GM18870 (cell line): ENCODE data around the gene NPHS1.
"Not testable (repeated sequence)": the region's sequence is repeated elsewhere in the genome, so short reads cannot be mapped to it uniquely, and the experiment has no call there.

Source experiments
- ATAC-seq: cut with Tn5 transposase; IDR thresholded peaks from one replicate; pipeline ENCODE4 v1.9.1; 2021; ENCODE audit warnings: moderate library complexity; ENCODE audit not compliant: unreplicated experiment

NPHS1 gene, protein sequence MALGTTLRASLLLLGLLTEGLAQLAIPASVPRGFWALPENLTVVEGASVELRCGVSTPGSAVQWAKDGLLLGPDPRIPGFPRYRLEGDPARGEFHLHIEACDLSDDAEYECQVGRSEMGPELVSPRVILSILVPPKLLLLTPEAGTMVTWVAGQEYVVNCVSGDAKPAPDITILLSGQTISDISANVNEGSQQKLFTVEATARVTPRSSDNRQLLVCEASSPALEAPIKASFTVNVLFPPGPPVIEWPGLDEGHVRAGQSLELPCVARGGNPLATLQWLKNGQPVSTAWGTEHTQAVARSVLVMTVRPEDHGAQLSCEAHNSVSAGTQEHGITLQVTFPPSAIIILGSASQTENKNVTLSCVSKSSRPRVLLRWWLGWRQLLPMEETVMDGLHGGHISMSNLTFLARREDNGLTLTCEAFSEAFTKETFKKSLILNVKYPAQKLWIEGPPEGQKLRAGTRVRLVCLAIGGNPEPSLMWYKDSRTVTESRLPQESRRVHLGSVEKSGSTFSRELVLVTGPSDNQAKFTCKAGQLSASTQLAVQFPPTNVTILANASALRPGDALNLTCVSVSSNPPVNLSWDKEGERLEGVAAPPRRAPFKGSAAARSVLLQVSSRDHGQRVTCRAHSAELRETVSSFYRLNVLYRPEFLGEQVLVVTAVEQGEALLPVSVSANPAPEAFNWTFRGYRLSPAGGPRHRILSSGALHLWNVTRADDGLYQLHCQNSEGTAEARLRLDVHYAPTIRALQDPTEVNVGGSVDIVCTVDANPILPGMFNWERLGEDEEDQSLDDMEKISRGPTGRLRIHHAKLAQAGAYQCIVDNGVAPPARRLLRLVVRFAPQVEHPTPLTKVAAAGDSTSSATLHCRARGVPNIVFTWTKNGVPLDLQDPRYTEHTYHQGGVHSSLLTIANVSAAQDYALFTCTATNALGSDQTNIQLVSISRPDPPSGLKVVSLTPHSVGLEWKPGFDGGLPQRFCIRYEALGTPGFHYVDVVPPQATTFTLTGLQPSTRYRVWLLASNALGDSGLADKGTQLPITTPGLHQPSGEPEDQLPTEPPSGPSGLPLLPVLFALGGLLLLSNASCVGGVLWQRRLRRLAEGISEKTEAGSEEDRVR (N-terminal part only)

DNA sequence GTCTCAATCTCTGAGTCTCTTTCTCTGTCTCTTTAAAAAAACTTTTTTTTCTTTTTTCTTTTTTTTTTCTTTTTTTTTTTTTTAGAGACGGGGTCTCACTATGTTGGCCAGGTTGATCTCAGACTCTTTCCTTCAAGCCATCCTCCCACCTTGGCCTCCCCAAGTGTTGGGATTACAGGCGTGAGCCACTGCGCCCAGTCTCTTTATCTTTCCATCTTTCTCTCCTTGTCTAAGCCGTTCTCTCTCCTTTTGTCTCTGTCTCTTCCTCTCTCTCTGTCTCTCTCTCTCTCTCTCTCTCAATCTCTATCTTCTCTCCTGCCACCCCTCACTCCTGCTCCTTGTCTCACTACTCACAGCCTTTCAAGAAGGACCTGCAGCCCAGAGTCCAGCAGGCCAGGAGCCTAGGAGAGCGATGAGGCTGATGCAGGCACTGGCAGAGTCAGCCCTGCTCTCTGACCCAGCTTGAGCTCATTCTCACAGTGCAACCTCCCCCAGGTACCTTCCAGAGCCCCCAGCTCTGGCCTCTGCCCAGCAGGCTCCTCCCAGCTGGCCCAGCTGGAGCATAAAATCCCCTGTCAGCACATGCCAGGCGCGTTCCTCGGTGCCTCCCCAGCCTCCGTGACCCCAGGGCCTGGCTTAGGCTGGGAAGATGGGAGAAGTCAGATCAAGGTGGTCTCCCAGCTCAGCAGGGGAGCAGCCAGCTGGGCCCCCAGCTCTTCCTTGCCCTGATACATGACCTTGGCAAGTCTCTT is at the start of gene NPHS1:
TSS of gene NPHS1 (minus strand) at position 476 of the 752 bp plus-strand sequence. CDS start 667 bp downstream, outside the sequence.
- no peak for ATAC-seq

DNA sequence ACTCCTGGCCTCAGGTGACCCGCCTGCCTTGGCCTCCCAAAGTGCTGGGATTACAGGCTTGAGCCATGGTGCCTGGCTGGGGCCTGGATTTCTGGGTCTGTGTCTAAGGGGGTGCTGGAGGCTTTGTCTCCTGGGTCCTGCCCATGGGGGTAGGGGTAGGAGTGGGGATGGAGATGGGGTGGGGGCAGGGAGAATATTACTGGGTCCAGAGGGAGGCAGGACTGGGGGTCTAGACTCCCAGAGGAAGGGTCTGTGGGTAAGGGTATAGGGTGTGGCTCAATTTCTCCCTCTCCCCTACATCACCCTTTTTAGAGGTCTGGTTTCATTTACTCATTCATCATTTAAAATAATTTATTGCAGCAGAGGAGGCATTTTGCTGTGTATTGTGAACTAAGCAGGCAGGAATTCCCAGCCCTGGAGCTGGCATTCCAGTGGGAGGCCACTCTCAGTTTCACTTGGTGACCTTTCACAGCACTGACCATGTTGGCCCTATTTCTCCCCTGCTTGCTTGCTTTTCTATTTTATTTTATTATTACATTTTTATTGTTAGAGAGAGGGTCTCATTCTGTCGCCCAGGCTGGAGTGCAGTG is 48.8 kb upstream of the NPHS1 start:
- ATAC-seq: no peak

DNA sequence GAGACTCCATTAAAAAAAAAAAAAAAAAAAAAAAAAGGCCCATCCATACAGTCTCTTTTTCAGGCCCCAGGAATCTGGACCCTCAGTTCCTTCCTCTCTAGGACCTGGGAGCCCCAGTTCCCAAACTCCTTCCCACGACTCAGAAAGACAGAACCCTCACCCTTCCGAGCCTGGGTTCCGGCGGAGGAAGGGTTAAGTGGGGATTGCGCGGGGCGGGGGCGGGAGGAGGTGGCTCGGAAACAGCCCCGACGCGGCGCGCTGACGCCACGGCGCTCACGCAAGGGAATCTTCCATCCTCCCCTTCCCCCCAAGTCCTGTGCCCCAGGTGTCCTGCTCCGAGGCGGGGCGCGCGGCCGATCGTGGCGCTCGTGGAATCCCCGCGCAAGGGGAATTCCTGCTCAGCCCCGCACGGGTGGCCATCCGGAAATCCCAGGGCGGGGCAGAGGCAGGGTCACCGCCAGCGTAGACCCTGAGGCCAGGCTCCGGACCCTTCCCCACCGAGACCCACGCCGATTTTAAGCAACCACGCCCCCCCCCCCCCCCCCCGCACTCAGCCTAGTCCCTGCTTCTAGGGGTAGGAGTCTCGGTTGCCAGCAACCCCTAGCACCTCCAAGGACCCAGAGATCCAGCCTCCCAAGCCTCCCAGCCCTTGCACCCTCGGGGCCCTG is 47.4 kb upstream of the NPHS1 start:
- ATAC-seq: no peak

DNA sequence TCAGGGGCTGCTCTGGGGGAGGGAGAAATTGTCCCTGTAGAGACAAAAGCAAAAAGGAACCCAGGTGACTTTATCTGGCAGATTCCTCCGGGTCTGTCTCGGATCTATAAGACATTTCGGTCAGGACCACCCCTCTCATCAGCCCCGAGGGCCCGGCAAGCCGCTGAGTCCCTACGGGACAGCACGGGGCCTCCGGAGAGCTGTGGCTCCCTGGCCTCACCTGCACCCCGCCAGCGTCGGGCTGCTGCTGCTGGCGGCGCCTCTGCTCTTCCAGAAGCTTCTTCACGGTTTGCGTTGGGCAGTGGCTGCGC is 46.1 kb upstream of the NPHS1 start:
- no peak for ATAC-seq

DNA sequence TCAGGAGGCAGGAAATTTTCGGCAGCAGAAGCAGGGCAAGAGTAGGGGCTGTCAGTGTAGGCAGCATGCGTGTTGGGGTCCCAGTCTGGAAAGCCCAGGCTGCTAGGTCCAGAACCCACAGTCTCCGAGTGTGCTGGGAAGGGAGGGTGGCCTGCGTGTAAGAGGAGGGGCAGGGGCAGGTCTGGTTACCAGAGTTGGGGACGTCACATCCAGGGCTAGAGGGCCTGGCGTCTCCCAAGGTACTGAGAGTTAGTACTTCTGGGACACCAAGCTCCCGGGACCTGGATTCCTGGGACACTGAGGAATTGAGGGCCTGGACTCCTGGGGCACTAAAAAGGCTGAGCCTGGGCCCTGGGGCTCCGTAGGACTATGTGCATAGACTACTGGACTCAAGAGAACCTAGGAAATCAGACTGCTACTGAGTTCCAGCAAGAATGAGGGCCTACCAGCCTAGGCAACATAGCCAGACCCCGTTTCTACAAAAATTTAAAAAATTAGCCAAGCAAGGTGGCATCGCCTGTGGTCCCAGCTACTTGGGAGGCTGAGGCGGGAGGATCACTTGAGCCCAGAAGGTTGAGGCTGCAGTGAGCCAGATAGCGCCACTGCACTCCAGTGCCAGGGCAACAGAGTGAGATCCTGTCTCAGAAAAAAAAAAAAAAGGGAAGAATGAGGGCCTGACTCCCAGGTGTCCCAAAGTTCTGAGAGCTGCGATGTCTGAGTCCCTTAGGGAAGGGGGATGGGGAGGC is 45.6 kb upstream of the NPHS1 start:
- ATAC-seq: no peak

DNA sequence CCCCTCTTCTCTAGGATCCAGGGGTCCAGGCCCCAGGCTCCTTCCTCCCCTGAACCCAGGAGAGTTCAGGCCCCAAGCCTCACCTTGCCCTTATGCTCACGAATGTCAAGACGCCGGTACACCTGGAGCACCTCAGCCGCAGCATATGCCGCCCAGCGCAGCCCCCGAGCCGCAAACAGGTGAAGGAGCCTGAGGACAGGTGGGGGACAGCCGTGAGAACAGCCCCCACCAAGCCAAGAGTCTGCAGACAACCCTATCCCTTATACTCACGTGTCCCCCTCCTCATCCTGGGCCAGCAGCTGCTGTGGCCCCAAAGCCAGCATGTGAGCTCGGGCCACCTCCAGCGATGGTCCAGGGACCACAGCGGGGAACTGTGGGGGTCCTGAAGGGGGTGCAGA is 44.3 kb upstream of the NPHS1 start:
- no peak for ATAC-seq

DNA sequence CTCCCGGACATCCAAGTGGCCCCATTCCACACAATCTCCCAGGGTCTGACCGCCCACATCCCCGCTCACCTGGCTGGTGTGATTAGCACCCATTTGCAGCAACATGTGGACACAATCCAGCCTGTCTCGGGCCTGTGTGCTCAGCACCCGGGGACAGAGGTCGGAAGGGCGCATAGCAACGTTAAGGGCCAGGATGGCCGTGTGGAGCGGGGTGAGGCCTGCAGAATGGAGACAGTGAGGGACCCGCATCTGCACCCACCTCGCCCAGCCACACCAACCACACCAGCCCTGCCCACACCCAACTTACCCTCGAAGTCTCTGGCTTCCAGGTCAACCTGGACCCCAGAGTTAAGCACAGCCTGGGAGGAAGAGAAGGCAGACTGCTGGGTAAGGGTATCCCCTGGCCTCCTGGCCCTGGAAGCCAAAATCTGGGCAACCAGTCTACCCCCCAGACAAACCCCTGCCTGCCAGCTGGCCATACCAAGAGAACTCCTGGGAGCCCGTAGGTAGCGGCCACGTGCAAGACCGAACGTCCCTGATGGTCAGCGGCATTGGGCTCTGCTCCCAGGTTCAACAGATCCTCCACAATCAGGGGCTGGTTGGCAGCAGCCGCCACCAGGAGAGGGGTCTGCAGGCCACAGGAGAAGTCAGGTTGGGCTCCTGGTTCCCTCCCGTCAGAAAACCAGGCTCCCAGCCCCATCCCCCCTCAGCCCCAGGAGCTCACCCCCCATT is 43.8 kb upstream of the NPHS1 start:
- no peak for ATAC-seq

DNA sequence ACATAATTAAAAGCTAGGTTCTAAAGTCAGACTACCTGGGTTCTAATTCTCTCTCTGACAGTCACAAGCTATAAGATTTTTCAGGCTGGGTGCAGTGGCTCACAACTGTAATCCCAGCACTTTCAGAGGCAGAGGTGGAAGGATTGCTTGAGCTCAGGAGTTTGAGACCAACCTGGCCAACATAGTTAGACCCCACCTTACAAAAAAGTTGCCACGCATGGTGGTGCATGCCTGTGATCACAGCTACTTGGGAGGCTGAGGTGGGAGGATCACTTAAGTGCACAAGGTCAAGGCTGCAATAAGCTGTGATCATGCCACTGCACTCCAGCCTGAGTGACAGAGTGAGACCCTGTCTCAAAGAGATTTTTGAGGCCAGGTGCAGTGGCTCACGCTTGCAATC is 42.0 kb upstream of the NPHS1 start:
- ATAC-seq: no peak

DNA sequence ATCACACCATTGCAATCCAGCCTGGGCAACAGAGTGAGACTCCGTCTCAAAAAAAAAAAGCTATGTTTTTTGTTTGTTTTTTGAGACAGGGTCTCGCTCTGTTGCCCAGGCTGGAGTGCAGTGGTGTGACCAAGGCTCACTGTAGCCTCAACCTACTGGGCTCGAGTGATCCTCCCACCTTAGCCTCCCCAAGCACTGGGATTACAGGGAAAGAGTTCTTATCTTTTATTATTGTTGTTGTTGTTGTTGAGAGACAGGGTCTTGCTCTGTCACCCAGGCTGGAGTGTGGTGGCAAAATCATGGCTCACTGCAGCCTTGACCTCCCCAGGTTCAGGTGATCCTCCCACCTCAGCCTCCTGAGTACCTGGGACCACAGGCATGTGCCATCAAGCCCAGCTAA is 39.5 kb upstream of the NPHS1 start:
- ATAC-seq: not testable (repeated sequence)

DNA sequence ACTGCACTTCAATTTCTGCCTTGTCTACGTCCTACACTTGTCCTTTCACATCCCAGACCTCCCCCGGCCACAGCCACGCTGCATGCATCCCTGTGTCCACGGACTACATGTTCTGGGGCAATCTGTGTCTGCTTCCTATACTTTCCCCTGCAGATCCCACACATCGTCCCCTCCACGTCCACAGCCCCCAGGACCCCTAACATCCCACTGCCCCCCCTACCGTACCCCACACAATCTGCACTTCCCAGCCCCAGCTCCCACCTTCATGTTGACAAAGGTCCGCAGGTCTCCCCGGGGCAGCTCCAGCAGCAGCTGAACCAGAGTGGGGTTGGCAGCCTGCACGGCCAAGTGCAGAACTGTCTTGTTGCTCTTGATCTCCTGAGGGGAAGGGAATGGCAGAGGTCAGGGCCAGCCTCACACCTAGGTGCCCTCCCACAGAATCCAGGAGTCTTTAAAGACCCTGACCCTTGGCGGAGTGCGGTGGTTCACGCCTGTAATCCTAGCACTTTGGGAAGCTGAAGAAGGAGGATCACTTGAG is 37.9 kb upstream of the NPHS1 start:
- ATAC-seq: no peak

DNA sequence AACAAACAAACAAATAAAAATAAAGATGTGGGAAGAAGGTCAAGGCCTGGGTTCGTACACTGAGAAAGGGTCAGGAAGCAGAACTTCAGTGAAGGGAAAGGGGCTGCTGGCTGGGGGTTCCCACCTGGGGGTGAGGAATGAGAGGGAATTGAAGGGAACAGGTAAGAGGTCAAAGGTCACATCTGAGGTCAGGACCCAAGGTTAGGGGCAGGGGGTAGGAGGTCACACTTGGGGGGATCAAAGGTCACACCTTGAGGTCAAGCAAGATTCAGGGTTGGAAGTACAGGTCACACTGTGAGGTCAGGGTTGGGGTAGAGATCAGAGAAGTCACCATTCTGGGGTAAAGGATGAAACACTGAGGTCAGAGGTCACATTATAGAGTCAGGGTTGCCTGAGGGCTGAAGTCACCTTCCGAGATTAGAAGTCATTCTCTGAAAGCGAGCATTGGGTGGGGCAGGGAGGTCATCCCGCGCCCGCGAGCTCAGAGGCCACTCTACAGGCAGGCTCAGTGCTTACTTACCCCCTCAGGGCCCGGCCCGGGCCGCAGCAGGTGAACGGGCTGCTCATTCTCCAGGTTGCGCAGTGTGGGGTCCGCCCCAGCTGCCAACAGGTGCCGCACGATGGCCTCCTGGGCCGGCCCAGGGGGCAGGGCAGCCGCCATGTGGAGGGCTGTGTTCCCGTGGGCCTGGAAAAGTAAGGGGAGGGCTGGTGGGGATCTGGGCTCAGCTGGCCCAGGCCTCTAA is 37.2 kb upstream of the NPHS1 start:
- no peak for ATAC-seq

DNA sequence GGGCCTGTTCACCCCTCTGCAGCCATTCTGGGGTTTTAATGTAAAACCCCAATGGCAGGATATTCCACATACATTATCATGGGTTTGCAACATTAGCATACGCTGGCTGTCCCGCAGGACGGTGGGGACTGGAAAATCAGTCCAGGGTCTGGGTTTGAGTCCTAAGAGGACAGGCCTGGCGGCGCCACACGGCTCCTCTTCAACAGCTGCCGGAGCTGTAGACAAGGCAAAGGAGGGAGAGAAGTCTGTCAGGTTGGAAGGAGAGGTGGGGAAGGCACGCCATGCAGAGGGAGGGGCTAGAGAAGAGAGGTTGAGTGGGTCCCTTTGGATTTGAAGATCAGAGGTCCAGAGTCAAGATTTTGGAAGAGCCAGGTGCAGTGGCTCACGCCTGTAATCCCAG is 36.1 kb upstream of the NPHS1 start:
- ATAC-seq: no peak

DNA sequence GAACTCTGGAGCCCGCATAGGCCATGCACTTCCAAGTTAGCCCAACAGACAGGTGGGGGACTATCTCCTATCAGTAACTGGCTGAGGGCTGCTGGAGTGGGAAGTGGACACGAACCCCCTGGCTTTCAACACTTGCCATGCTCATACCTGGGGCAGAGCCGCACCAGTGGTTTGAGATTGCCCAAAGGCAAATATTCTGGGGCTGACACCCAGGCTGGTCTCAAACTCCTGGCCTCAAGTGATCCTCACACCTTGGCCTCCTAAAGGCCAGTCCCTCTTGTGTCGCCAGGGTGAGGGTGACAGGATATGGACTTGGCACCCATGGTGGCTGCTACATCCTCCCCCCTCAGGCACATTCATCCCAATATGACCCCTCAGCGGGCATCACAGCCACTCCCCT is 34.9 kb upstream of the NPHS1 start:
- ATAC-seq: no peak

DNA sequence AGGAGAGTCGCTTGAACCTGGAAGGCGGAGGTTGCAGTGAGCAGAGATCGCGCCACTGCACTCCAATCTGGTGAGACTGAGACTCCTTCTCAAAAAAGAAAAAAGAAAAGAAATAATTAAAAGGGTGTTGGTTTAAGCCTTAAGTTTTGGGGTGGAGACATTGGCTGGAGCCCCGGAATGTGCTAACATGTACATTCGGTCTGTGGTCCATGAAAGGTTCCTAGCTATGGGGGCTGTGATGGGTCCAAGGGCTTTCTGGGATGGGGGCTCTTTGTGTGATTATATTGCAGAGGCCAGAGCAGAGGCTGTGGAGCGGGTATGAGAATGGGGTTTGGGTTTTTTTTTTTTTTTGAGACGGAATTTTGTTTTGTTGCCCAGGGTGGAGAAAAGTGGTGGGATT is 33.6 kb upstream of the NPHS1 start:
- ATAC-seq: no peak

DNA sequence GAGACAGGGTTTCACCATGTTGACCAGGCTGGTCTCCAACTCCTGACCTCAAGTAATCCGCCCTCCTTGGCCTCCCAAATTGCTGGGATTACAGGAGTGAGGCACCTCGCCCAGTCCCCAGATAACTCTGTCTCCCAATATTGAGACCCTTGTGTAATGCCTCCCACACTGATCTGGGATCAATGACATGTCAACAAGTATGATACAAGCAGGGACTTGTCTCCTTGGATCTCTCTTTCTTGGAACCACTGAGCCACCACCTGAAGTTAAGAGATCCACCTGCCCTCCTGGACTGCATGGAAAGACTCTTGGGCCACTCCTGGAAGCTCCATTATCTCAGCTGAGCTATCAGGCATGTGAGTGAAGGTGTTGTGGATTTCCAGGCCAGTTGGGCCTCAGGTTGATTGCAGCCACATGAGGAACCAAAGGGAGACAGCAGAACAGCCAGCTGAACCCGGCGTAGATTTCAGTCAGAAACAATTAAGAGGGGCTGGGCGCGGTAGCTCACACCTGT is 33.0 kb upstream of the NPHS1 start:
- no peak for ATAC-seq

DNA sequence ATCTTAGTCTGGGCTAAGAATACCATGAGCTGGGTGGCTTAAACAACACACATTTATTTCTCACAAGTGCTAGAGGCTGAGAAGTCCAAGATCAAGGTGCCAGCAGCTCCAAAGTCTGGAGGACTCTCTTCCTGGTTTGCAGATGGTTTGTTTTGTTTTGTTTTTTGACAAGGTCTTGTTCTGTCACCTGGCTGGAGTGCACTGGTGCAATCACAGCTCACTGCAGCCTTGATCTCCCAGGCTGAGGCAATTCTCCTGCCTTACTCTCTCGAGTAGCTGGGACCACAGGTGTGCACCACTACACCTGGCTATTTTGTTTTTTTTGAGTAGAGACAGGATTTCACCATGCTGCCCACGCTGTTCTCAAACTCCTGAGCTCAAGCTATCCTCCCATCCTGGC is 31.6 kb upstream of the NPHS1 start:
- ATAC-seq: no peak

DNA sequence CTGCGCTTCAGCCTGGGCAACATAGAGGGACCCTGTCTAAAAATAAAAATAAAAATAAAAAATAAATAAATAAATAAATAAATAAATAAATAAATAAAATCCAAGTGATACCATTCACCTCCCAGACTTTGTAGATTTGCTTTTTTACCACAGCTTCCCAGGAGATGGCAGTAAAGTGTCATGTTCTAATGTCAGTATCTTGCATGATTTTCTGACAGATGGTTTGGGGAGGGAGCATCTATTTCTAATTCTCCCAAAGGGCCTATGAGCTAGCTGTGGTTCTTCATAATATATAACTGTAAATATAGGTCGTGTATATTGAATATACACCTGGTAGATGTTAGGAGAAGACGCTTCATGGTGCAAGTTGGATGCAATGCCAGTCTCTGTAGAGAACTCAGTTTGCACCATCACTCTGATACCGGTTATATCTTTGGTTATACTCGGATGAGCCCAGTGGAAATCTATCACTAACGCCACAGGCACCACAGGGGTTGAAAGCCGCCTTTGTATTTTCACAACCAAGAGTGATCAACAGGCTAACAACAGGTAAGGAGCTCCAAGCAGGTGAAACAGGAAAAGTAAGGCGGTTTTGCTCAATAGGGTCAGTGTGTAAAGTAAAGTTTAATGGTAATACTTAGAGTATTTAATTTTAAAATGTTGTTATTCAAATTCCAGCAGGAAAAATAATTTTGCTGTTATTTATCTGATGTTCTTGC is 30.0 kb upstream of the NPHS1 start:
- no peak for ATAC-seq
